MM.1S (cell line): ENCODE results near the gene RARA.
"Not testable (repeated sequence)": the region's sequence is repeated elsewhere in the genome, so short reads cannot be mapped to it uniquely, and the experiment has no call there.

Experiments used
- CTCF ChIP-seq: fragments of 300-600 bp; sonication (generic); IDR thresholded peaks from 2 replicates; pipeline ENCODE4 v1.5.1; 2016; ENCODE audit warnings: antibody characterized with exemption, low read length, mixed read lengths
- EZH2 ChIP-seq: fragments of 300-600 bp; sonication (generic); optimal IDR thresholded peaks from 2 replicates; pipeline ENCODE3; 2017; ENCODE audit warnings: low read depth, mild to moderate bottlenecking, antibody characterized with exemption, low read length, mixed read lengths
- EZH2phosphoT487 ChIP-seq: fragments of 300-600 bp; sonication (generic); IDR thresholded peaks from 2 replicates; pipeline ENCODE4 v1.6.1; 2018; ENCODE audit warnings: antibody characterized with exemption, low read length

DNA sequence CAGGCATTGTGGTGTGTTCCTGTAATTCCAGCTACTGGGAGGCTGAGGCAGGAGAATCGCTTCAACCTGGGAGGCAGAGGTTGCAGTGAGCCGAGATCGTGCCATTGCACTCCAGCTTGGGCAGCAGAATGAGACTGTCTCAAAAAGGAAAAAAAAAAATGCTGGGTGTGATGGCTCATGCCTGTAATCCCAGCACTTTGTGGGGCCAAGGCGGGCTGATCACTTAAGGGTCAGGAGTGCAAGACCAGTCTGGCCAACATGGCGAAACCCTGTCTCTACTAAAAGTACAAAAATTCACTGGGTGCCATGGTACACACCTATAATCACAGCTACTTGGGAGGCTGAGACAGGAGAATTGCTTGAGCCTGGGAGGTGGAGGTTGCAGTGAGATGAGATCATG lies 4.1 kb upstream of the RARA start:
- TF ChIP-seq CTCF, EZH2, EZH2phosphoT487: not testable (repeated sequence)
